ENCODE data around the gene PRDM11.

The PRDM11 gene

DNA sequence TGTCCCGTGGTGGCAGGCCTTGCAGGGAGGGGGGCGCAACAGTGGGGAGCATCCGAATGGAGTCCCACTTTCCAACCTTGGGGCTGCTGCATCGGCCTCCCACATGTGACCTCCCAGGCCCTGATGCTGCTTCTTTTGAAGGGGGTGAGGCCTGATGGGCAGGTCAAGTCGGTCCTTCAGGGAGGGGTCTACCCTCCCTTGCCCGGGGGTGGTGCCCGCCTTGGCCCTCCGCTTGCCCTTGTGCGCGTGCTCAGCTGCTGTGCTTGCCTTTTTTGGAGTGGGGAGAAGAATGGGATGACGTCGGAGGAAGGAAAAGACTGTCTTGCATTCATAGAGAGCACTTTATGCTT lies 66.9 kb downstream of the PRDM11 start:
- DNase-seq: no peak

DNA sequence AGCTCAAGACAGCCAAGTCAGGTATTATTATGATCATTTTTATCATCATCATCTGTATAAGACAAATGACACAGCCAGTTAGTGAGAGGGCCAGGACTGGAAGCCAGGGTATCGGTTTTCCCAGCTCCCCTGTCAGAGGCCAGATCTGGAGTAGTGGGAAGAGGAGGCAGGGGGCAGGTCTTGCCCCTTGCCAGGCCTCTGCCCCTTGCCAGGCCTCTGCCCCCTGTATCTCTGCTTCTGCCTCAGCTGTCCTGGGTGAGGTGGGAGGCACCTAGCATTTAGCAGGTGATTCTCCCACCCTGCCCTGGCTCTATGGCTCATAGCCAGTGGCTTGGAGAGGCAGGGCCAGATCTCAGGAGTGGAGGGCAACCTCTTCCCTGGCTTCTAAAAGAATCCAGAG lies 67.3 kb downstream of the PRDM11 start:
- no peak for DNase-seq

DNA sequence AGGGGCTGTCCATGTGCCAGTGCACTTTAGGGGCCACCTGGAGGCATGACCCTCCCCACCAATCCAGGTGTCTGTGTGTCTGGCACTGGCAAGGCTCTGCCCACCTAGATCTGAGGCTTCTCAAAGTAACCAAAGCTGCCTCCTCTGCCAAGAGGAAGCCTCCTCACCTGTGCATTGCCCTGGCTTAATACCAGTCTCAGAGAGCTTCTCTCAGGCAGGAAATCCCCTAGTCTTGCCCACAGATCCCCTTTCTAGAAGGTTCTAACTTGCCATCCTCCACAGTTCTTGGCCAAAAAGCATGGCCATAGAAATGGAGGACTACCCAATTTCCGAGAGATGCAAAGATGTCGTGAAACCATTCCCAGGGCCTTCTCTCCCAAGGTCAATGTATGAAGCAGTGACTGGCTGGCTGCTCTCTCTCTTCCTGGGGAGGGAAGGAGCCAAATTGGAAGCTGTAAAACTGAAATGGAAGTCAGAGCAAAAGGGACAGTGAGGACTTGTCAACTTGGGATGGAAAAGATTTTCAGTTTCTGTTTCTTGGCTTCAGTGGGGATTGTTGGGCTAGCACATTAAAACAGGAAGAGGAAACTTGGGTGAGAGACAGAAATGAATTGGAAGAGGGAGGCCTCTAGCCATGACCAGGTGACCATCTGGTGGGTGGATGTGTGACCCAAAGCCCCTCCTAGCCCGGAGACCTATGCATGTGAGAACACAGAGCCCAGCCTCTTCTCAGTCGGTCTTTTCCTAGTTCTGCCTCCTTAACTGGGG lies 68.8 kb downstream of the PRDM11 start:
- DNase-seq: no peak

DNA sequence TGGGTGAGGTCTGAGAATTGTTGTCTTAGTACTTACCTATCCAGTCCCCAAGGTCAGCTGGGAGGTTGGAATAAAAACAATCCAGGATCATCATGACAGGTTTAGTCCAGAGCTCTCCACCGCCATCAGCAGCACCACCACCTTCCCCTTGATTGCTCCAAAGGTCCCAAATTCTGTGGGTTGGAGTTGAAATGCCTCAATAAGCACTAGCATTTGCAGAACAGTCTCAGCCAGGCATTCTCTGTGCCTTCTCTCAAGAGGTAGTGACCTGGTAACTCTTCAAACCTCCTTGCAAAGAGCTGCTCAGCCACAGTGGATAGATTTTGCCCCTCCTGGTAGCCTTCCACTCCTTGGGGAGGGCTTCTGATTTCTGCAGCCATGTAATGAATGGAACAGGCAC lies 69.6 kb downstream of the PRDM11 start:
- DNase-seq: no peak

DNA sequence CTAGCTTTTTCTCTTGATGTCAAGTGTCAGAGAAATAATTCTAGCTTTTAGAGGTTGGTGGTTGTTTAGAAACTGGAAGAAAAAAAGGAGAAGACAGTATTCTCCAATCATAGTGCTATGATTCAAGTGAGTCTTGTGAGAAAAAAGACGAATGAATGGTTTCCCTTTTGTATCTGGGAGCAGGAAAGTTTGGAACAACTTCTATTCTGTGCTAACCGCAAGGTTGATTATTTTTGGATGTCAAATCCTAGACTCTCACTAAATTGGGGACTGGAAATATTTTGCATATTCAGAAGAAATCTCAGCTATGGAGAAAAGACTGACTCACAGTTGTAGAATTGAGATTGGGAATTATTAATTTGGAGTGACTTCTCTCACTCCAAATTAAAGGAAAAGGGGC lies 70.5 kb downstream of the PRDM11 start:
- DNase-seq: no peak

DNA sequence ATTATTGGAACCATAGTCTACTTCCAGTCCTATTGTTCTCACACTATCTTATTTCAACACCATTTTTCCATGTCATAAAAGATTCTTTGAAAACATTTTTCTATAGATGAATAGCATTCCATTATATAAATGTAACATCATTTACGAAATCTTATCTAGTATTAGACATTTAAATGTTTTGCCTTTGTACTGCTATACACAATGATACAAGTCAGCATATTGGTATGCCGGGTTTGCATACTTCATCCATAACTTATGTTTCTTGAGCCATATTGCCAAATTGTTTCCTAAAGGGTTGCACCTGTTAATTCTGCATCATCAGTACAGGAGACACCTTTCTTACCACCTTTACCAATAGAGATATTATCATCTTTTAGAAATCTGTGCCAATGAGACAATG lies 71.6 kb downstream of the PRDM11 start:
- no peak for DNase-seq

DNA sequence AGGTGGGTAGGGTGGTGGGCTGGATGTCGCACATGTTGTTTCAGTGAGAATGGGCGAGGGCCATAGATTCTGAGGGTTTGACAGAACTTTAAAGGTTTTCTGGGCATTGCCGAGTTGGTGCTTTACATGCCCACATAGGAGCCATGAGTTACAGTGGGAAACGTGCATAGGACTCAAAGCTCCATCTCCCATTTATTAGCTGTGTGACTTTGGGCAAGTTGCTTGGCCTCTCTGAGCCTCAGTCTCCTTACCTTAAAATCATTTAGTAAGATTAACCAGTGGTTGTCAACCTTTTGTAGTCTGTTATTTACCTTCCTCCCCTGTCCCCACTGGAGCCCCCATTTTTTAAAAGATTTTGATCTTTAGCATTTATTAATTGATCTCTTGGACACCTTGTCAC lies 72.3 kb downstream of the PRDM11 start:
- DNase-seq: no peak

DNA sequence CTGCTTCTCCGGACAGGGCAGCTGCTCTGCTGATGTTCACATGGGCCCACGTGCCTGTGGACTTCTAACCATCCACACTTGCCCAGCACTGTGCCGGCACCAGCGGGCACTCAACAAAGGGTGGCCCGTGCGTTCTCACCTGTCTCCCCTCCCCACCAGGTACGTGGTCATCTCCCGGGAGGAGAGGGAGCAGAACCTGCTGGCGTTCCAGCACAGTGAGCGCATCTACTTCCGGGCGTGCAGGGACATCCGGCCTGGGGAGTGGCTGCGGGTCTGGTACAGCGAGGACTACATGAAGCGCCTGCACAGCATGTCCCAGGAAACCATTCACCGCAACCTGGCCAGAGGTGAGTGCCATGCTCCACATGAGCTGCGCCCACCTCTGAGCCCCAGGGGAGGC lies 73.0 kb downstream of the PRDM11 start:
- DNase-seq: no peak

DNA sequence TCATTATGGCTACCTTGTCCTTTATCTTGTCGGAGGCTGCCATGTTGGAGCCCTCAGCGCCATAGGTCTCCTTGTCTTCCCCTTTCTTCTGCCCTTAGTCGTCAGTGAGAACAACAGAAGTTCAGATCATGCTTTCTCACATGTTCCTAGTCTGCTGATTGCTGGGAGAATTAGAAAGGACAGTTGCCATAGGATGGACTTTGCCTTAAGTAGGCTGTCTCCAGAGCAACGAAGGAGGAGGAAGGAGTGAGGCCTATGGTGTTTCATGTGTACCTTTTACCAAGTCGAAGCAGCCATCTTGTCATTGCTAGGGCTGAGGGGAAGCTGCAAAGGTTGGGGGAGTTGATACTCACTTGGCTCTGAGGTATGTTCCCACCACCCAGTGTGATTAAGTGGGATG lies 77.1 kb downstream of the PRDM11 start:
- DNase-seq: no peak

DNA sequence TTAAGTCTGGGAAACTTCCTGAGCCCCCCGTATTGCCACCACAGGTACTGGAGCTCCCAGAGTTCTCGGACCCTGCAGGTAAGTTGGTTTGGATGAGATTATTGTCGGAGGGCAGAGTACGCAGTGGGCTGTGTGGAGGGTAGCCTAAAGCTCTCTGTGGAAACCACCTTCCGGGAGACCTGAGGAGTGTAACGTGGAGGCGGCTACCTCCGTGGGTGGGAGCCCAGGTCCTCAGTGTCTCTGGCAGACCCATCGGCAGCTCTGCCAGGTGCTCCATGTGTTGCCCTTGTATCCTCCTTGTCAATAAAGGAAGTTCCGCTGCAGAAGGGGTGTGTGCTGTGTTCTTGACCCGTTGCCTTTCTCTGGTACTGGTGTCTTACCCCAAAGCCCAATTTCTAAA lies 78.3 kb downstream of the PRDM11 start:
- DNase-seq: no peak

DNA sequence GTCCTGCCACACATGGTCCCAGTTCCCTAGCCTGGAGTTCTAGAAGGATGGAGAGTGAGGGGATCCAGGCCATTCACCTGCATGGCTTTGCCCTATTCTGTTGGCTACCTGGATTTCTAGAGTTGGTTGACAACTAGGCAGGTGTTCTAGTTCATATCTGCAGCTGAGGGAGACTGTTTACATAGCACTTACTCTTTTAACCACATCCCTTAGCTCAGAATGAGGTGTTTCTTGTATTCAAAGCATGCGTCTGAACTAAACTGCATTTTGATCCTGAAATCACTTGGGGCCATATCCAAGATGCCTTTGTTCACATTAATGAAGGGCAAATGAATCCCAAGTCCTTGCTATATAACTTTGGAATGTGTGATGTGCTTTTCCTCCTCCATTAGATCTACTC lies 78.8 kb downstream of the PRDM11 start:
- DNase-seq: no peak

DNA sequence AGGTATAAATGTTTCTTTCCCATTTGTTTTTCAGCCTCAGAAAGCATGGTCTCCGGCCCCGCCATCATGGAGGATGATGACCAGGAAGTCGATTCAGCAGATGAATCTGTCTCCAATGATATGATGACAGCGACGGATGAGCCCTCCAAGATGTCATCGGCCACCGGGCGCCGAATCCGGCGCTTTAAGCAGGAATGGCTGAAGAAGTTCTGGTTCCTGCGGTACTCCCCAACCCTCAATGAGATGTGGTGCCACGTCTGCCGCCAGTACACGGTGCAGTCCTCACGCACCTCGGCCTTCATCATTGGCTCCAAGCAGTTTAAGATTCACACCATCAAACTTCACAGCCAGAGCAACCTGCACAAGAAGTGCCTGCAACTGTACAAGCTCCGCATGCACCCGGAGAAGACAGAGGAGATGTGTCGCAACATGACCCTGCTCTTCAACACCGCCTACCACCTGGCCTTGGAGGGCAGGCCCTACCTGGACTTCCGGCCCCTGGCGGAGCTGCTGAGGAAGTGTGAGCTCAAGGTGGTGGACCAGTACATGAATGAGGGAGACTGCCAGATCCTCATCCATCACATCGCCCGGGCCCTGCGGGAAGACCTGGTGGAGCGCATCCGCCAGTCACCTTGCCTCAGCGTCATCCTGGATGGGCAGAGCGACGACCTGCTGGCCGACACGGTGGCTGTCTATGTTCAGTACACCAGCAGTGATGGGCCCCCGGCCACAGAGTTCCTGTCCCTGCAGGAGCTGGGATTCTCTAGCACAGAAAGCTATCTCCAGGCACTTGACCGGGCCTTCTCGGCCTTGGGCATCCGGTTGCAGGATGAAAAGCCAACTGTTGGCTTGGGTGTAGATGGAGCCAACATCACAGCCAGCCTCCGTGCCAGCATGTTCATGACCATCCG lies 79.8 kb downstream of the PRDM11 start:
- DNase-seq: no peak

DNA sequence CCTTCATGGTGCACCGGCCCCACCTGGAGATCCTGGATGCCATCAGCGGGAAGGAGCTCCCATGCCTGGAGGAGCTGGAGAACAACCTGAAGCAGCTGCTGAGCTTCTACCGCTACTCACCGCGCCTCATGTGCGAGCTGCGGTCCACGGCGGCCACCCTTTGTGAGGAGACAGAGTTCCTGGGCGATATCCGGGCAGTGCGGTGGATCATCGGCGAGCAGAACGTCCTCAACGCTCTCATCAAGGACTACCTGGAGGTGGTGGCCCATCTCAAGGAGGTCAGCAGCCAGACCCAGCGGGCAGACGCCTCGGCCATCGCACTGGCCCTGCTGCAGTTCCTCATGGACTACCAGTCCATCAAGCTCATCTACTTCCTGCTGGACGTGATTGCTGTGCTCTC lies 80.5 kb downstream of the PRDM11 start:
- no peak for DNase-seq

DNA sequence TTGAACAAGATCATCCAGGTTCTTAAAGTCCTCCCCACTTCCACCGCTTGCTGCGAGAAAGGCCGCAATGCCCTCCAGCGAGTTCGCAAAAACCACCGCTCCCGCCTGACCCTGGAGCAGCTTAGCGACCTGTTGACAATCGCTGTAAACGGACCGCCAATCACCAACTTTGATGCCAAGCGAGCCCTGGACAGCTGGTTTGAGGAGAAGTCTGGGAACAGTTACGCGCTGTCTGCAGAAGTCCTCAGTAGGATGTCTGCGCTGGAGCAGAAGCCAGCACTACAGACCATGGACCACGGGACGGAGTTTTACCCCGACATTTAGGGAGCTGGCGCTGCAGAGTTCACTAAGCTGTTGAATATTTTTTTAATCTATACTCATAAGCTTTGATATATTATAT lies 81.4 kb downstream of the PRDM11 start:
- no peak for DNase-seq

DNA sequence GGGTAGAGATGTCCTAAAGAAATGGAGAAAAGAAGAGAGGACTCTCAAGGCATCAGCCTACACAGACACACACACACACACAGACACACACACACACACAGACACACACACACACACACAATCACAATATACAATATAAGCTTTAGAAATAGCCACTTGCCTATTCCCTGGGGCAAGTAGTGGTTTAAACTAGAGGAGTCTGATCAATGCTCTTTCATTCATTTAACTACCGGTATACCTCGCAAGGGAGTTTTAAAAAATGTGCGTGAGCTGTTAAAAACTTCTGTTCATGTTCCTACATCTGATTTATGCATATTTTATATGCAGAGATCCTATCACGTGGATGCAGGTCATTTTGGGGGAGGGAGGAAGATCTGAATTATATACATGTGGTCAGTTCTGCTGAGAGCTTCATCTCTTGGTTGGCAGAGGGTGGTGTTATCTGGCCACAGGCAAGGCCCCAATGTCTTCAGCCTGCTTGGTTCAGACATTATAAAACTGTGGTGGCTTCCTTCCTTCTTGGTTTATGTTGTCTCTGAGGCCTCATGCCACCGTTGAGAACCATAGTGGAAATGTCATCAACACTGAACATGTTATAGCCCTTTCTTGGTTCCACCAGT lies 83.1 kb downstream of the PRDM11 start:
- no peak for DNase-seq

DNA sequence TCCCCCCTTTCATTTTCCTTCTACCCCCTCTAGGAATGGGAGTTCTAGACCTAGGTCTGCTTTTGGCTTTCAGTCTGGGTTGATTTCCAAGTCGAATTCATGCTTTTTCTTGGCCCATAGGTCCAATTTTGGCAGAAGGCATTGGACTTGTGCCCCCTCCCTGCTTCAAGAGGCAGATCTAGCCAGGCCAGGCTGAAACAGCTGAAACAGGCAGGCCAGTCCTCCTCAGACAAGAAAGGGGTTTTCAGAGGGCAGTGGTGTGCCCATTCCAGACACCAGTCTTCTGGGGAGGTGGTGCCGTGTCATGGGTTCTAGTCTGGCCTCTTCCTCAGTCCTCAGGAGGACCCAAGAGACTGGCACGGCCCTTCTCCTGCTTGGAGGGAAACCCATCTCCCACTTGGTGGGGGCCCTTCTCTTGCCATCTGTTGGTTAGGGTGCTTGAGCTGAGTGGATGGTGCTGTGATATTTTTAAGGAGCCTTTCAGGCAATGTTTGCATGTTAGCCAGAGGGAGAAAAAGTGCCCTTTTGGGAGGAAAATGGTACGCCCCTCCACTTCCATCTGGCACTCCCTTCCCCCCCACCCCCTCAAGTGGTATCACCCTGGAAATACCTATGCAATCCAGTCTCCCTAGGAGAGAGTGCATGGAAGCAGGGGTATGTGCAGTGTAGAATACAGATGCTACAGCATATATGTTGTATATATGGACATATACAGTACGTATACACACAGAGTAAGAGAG lies 86.1 kb downstream of the PRDM11 start:
- no peak for DNase-seq

DNA sequence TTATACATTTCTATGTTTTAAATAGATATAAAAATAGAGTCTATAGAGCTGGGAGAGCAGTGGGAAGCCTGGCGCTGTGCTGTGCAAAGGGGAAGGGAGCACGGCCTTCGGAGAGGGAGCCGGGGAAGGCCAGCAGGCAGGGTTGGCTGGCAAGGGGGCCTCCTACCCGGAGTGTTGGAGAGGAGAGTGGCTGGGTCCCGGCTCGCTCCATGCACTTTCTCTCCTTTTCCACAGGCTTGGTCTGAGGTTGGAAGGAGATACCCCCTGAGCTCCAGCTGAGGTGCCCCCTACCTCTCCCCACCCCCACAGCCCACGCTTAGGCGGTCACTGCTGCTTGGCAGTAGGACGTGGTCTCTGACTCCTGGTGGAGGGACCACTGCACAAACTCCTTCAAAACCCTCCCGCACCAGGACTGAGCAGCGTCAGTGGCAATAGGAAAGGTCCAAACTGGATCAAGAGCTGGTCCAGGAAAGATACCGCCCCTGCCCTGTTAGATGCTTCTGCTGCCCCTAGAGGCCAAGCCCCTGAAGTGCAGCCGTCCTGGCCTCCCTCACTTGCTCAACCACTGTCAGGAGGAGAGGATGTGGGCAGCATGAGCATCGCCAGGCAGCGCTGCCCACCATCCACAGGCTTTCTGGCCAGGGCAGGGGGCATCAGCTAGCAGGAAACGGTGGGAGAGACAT lies 86.8 kb downstream of the PRDM11 start:
- peak; percentile 46 to 51 for DNase-seq

DNA sequence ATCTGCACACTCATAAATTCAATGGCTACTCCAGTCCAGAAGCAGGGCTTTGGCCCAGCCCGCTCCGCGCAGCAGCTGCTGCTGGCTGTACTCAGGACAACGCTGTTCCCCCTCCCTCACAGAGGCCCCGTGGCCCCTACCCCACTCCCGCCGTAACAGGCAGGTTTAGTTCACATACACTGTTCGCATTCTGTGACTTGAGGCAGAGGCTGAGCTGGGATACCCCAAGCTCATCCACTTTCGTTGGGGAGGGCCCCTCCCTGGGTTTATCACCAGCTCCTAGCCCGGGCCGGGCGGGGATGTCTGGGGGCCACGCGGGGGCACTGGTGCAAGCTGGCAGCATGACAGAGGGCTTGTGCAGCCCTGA lies 87.3 kb downstream of the PRDM11 start:
- no peak for DNase-seq

DNA sequence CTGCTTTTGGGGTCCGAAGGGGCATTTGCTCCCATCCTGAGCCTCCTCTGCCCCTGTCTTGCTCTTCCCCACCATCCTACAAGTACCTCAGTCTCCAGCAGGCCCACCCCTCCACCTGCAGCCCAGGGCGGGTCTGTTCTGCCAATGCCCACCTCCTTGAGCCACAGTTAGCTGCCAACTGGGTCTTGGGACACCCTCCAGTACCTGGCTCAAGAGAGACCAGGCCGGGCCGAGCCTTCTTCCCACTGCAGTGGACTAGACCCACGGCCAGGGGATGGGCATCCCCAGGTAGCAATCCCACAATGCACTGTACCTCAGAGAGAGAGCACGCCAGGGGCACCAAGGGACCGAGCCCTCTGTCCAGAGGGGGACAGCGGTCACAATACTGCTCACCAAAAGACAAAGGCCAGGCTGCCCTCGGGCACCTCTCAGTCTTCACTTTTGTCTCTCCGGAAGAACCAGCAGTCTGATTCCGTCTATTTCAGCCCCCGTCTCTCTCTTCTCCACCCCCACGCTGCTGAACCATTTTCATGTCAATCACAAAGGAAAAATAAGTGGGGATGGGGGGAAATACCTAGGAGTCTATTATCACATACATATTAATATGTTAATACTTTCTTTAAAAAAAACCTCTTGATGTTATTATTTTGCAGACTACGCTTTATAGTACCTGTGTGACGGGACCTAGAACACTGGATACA lies 88.0 kb downstream of the PRDM11 start:
- DNase-seq: no peak

DNA sequence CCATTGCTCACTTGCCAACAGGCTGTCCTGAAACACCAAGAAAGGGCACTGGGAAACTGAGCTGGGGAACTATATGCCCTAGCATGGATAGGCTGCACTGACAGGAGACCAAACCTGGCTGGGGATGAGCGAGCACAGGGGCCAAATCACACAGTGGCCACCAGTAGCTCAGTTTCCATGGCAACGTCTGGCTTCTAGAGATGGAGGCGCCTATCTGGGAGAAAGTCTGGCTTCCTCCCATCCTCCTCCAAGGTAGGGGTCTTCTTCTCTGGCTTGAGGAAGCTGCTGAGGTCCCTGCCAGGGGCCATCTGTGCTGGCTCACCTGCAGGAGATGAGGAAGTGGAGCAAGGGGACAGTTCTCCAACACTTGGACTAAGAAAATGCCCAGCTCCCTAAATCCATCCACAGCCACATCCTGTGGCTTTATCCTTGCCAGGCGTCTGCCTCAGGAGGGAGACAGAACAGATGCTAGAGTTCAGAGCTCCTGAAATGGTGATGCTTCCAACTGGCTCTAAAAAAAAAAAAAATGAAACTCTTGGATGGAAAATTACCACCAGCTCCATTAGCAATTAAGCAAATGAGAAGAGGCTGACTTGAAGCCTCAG lies 91.4 kb downstream of the PRDM11 start:
- no peak for DNase-seq

DNA sequence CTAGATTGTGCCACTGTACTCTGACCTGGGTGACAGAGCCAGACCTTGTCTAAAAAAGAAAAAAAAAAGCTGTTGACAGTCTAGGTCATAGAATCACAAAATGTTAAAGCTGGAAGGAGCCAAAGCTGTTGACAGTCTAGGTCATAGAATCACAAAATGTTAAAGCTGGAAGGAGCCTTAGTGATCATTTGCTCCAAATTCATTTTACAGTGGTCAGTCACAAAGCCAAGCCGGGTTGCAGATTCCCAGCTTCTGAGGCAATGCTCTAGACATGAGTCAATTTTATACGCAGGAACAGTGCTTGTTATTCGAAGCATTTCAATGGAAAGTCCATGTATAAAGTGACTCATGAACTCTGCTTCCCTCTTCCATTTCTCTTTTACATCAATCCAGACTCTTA lies 92.3 kb downstream of the PRDM11 start:
- DNase-seq: no peak

DNA sequence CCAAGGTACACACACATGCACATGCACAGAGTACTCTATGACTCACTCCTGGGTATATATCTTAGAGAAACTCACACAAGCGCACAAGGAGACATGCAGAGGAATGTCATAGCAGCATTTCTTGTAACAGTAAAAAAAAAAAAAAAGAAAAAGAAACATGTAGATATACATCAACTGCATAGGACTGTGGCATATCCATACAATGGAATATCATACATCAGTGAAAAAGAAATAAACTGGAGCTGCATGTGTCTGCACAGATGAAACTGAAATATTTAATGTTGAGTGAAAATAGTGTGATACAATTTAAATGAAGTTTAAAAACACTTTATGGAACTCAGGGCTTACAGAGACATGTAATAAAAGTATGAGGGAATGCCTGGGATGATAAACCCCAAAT lies 93.3 kb downstream of the PRDM11 start:
- DNase-seq: no peak
